WTC11 (cell line): Measurements from ENCODE around the gene LBHD2. TPM values are rescaled to one million over a fixed set of nuclear protein-coding genes. Genes with fewer than 3 reads are reported as not detected.
A peak's percentile ranks its signal among the peaks of the same experiment; 100 is the strongest.

Experiments
- ATAC-seq: fragments of 200-7000 bp; cut with Tn5 transposase; 2 replicates; pipeline ENCODE4 v1.10.0; 2021; ENCODE audit warnings: mild to moderate bottlenecking, moderate library complexity
- CTCF ChIA-PET: fragments of 300-600 bp; sonication (Branson Sonifier 250); formaldehyde crosslinking; loops from one replicate; lab custom pipeline; 2021; ENCODE audit warnings: antibody characterized with exemption; lab: Charles Lee
- POLR2A ChIA-PET: fragments of 350-600 bp; sonication (Branson Sonifier 250); formaldehyde crosslinking; loops from one replicate; lab custom pipeline; 2021; ENCODE audit warnings: antibody characterized with exemption; lab: Charles Lee
- DNase-seq: peaks from one replicate; pipeline ENCODE4 v3.0.0; 2021; ENCODE audit warnings: low spot score
- H3K27ac Mint-ChIP-seq: 2 replicates; pipeline ENCODE4 v1.8.0; 2021; ENCODE audit warnings: mixed read lengths
- H3K27me3 Mint-ChIP-seq: 2 replicates; pipeline ENCODE4 v1.8.0; 2021; ENCODE audit warnings: low read depth, mild to moderate bottlenecking, moderate library complexity, mixed read lengths
- H3K36me3 Mint-ChIP-seq: 2 replicates; pipeline ENCODE4 v1.8.0; 2021; ENCODE audit warnings: mixed read lengths
- H3K4me1 Mint-ChIP-seq: 2 replicates; pipeline ENCODE4 v1.8.0; 2022; ENCODE audit warnings: mixed read lengths
- H3K4me3 Mint-ChIP-seq: 2 replicates; pipeline ENCODE4 v1.8.0; 2021; ENCODE audit warnings: mild to moderate bottlenecking, moderate library complexity, mixed read lengths
- H3K9me3 Mint-ChIP-seq: 2 replicates; pipeline ENCODE4 v1.8.0; 2021; ENCODE audit warnings: mixed read lengths
- CTCF ChIP-seq: fragments of 200-600 bp; IDR thresholded peaks from 2 replicates; pipeline ENCODE4 v1.8.0; 2022; ENCODE audit warnings: antibody characterized with exemption
- ESRRA ChIP-seq: sonication (generic); formaldehyde crosslinking; IDR thresholded peaks from 2 replicates; pipeline ENCODE4 v1.8.1; 2022; ENCODE audit warnings: mild to moderate bottlenecking, missing genetic modification reagents, borderline replicate concordance
- FOXP4 ChIP-seq: sonication (generic); formaldehyde crosslinking; IDR thresholded peaks from 2 replicates; pipeline ENCODE4 v1.8.0; 2022; ENCODE audit warnings: mild to moderate bottlenecking, missing genetic modification reagents
- GRHL2 ChIP-seq: fragments of 250-450 bp; sonication (Bioruptor Pico); IDR thresholded peaks from 2 replicates; pipeline ENCODE4 v1.8.0; 2022; ENCODE audit warnings: mild to moderate bottlenecking, moderate library complexity; ENCODE audit not compliant: insufficient replicate concordance, severe bottlenecking
- IRF1 ChIP-seq: sonication (generic); formaldehyde crosslinking; IDR thresholded peaks from 2 replicates; pipeline ENCODE4 v1.8.0; 2023; ENCODE audit warnings: missing genetic modification reagents
- JAZF1 ChIP-seq: fragments of 250-450 bp; sonication (Bioruptor Pico); IDR thresholded peaks from 2 replicates; pipeline ENCODE4 v1.9.0; 2021; ENCODE audit warnings: moderate library complexity, mild to moderate bottlenecking, inconsistent platforms
- MYBL2 ChIP-seq: sonication (generic); formaldehyde crosslinking; IDR thresholded peaks from 2 replicates; pipeline ENCODE4 v1.8.1; 2023; ENCODE audit warnings: mild to moderate bottlenecking, moderate library complexity, missing genetic modification reagents
- OVOL2 ChIP-seq: fragments of 250-450 bp; sonication (Bioruptor Pico); IDR thresholded peaks from 2 replicates; pipeline ENCODE4 v1.9.0; 2021; ENCODE audit warnings: mild to moderate bottlenecking, borderline replicate concordance
- STAT6 ChIP-seq: sonication (generic); formaldehyde crosslinking; conservative IDR thresholded peaks from 2 replicates; pipeline ENCODE4 v1.8.1; 2023; ENCODE audit warnings: mild to moderate bottlenecking, low read depth, missing genetic modification reagents, moderate library complexity
- ZNF121 ChIP-seq: sonication (generic); formaldehyde crosslinking; IDR thresholded peaks from 2 replicates; pipeline ENCODE4 v1.8.0; 2023; ENCODE audit warnings: missing genetic modification reagents
- ZNF281 ChIP-seq: sonication (generic); formaldehyde crosslinking; IDR thresholded peaks from 2 replicates; pipeline ENCODE4 v1.8.0; 2023; ENCODE audit warnings: mild to moderate bottlenecking, missing genetic modification reagents
- ZNF317 ChIP-seq: sonication (generic); formaldehyde crosslinking; IDR thresholded peaks from 2 replicates; pipeline ENCODE4 v1.8.1; 2023; ENCODE audit warnings: low read depth, mild to moderate bottlenecking, moderate library complexity, missing genetic modification reagents, borderline replicate concordance
- total RNA-seq: library from RNA; stranded (reverse); gene quantifications from 3 replicates; pipeline ENCODE4 v1.2.3, GENCODE V29; 2021

The LBHD2 gene
- total RNA-seq, 1 experiment from 2014 or later = not detected

GRCh38 chr14:103073876-103074728, 9.9 kb upstream of the LBHD2 start:
- TF ChIP-seq ZNF121 (CRISPR knock-in tag) (no peak), ZNF317 (CRISPR knock-in tag) (no peak), ESRRA (CRISPR knock-in tag) (no peak), ZNF281 (CRISPR knock-in tag) (no peak), OVOL2 (no peak), IRF1 (CRISPR knock-in tag) (no peak), STAT6 (CRISPR knock-in tag) (no peak), CTCF (no peak), MYBL2 (CRISPR knock-in tag) (no peak), GRHL2 (CRISPR knock-in tag) (no peak), JAZF1 (CRISPR knock-in tag) (no peak), FOXP4 (no peak)
- Mint-ChIP-seq H3K9me3 (no peaks in the 10 kb centered on the region), H3K4me1 (no peaks in the 10 kb centered on the region), H3K27me3 (peaks cover 5% of the 10 kb centered on the region), H3K36me3 (no peaks in the 10 kb centered on the region), H3K27ac (peak overlapping the region; percentile 70; the same call in 1 of the 2 replicates), H3K4me3 (peak overlapping the region; percentile 50)
- POLR2A ChIA-PET = no interaction called here
- no peak for ATAC-seq
- no peak for DNase-seq
- CTCF ChIA-PET = interaction anchor here (0.9 to 7.2 kb wide), 19 partner anchors 12 to 437 kb away, joined by 3 to 74 read pairs (median 5); partner anchors contain the start of genes LBHD2 and TNFAIP2
